ENCODE data around the gene DCUN1D1.

DCUN1D1 gene

DNA sequence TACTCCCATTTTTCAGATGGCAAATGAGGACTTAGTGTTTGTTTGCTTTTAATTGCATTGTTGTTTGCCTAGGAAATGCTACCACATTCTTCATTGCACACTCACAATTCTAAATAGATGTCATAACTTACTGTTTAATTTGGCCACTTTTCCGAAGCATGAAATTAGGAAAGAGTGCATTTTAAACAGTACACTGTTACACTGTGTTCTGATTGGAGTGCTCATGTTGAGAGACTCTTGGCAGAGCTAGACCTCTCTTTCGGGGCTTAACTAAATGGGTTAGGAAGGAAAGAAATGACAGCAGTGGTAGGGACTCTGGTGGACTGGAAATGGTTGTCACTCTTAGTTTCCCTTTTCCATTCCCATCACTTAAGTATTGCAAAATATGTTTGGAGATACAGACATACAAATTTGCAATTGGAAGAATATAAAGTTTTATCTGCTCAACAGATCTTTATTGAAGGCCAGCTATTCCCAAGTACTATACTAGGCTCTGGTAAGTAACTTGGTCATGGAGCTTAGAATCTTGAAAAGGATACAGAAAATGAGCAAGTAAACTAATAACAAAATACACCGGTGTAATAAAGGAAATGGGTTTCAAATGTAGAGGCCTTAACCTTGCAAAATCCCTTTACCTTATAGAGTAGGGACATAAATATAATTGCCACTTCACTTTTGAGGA, 90.2 kb downstream of the DCUN1D1 start:
- Histone ChIP-seq H3K9ac (no peak overlapping the region), H3K4me3 (ENCODE audit: low read depth, low read length) (no peak overlapping the region), H3K4me1 (no peaks in the 10 kb centered on the region), H3K79me2 (no peaks in the 10 kb centered on the region), H3K4me2 (ENCODE audit: low read length) (no peak overlapping the region), H3K27ac (no peak overlapping the region), H2AFZ (no peak overlapping the region), H3K27me3 (ENCODE audit: control insufficient read depth, insufficient read depth, low read length) (no peaks in the 10 kb centered on the region), H3K9me3 (ENCODE audit: control insufficient read depth, low read length) (no peaks in the 10 kb centered on the region), H3K36me3 (ENCODE audit: control insufficient read depth, insufficient read depth, low read length) (no peaks in the 10 kb centered on the region)
- TF ChIP-seq, protein P1, sequence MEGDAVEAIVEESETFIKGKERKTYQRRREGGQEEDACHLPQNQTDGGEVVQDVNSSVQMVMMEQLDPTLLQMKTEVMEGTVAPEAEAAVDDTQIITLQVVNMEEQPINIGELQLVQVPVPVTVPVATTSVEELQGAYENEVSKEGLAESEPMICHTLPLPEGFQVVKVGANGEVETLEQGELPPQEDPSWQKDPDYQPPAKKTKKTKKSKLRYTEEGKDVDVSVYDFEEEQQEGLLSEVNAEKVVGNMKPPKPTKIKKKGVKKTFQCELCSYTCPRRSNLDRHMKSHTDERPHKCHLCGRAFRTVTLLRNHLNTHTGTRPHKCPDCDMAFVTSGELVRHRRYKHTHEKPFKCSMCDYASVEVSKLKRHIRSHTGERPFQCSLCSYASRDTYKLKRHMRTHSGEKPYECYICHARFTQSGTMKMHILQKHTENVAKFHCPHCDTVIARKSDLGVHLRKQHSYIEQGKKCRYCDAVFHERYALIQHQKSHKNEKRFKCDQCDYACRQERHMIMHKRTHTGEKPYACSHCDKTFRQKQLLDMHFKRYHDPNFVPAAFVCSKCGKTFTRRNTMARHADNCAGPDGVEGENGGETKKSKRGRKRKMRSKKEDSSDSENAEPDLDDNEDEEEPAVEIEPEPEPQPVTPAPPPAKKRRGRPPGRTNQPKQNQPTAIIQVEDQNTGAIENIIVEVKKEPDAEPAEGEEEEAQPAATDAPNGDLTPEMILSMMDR (IDR thresholded peaks at IDR 0.05), result no peak
